GM18868 (cell line): Measurements from ENCODE around the gene SMC1B.
A peak's percentile ranks its signal among the peaks of the same experiment; 100 is the strongest.

Source experiments
- ATAC-seq: cut with Tn5 transposase; IDR thresholded peaks from one replicate; pipeline ENCODE4 v1.9.1; 2021; ENCODE audit warnings: mild to moderate bottlenecking, moderate library complexity; ENCODE audit not compliant: unreplicated experiment

The SMC1B gene

GRCh38 chr22:45322873-45323525 lies 90.4 kb downstream of the SMC1B start:
- no peak for ATAC-seq

- ATAC-seq, result no peak
Measured at GRCh38 chr22:45321827-45322226, 91.6 kb downstream of the SMC1B start.

- ATAC-seq, result no peak
Measured at GRCh38 chr22:45320357-45320976, 92.9 kb downstream of the SMC1B start.

GRCh38 chr22:45319324-45319685 lies 94.1 kb downstream of the SMC1B start:
- no peak for ATAC-seq

- ATAC-seq, result peak; percentile 41
Measured at GRCh38 chr22:45318558-45319323, 94.7 kb downstream of the SMC1B start.

GRCh38 chr22:45318168-45318557 lies 95.2 kb downstream of the SMC1B start:
- peak; percentile 65 for ATAC-seq

- no peak for ATAC-seq
Measured at GRCh38 chr22:45317551-45318167, 95.7 kb downstream of the SMC1B start.

GRCh38 chr22:45316796-45317526 lies 96.4 kb downstream of the SMC1B start:
- ATAC-seq, result no peak

GRCh38 chr22:45314786-45315185 lies 98.6 kb downstream of the SMC1B start:
- no peak for ATAC-seq

GRCh38 chr22:45314054-45314721 lies 99.2 kb downstream of the SMC1B start:
- no peak for ATAC-seq

GRCh38 chr22:45312856-45313255 lies 100.5 kb downstream of the SMC1B start:
- ATAC-seq, result no peak

- no peak for ATAC-seq
Measured at GRCh38 chr22:45312415-45312814, 101.0 kb downstream of the SMC1B start.

- ATAC-seq, result no peak
Measured at GRCh38 chr22:45310977-45311531, 102.3 kb downstream of the SMC1B start.

GRCh38 chr22:45310331-45310976 lies 102.9 kb downstream of the SMC1B start:
- ATAC-seq, result no peak

GRCh38 chr22:45309422-45310227 lies 103.8 kb downstream of the SMC1B start, which contains the start of gene FAM118A:
TSS of gene FAM118A (plus strand) at chr22:45309934. CDS start at chr22:45322380, 12,446 bp downstream.
- ATAC-seq, result peak; percentile 77

- ATAC-seq, result no peak
Measured at GRCh38 chr22:45308957-45309421, 104.4 kb downstream of the SMC1B start.

- ATAC-seq, result no peak
Measured at GRCh38 chr22:45308391-45308956, 104.9 kb downstream of the SMC1B start.

- no peak for ATAC-seq
Measured at GRCh38 chr22:45306139-45306538, 107.3 kb downstream of the SMC1B start.
